Liver (tissue), 9 donors: Measurements from ENCODE around the gene NARF. TPM values are rescaled to one million over a fixed set of nuclear protein-coding genes. Genes with fewer than 3 reads are reported as not detected.

Source experiments
- DNase-seq: peaks from one replicate; pipeline ENCODE4 v3.0.0-alpha.2; 2017; ENCODE audit warnings: low spot score
- H3K27ac ChIP-seq, 2 donors: one replicate each; pipeline ENCODE4 v1.7.0; 2013; ENCODE audit warnings: inconsistent platforms in 2 of 2, low read length in 2 of 2, control low read depth in 1 of 2, low read depth in 1 of 2, mild to moderate bottlenecking in 1 of 2
- H3K27me3 ChIP-seq, 4 donors: one replicate each; pipeline versions ENCODE4 v1.6.1 to v1.7.0; 2013; ENCODE audit warnings: low read length in 3 of 4, inconsistent platforms in 1 of 4, mild to moderate bottlenecking in 1 of 4, moderate library complexity in 1 of 4; ENCODE audit not compliant: control insufficient read depth in 4 of 4, insufficient read depth in 4 of 4
- H3K36me3 ChIP-seq, 4 donors: one replicate each; pipeline versions ENCODE4 v1.6.1 to v1.7.0; 2013; ENCODE audit warnings: low read length in 3 of 4, mild to moderate bottlenecking in 3 of 4, low read depth in 1 of 4, moderate library complexity in 1 of 4; ENCODE audit not compliant: control insufficient read depth in 4 of 4, insufficient read depth in 3 of 4
- H3K4me1 ChIP-seq, 4 donors: one replicate each; pipeline versions ENCODE4 v1.6.1 to v1.7.0; 2013; ENCODE audit warnings: low read length in 3 of 4, mild to moderate bottlenecking in 3 of 4, moderate library complexity in 1 of 4; ENCODE audit not compliant: control insufficient read depth in 4 of 4, insufficient read depth in 4 of 4
- H3K4me3 ChIP-seq, 3 donors: one replicate each; pipeline versions ENCODE4 v1.6.1 to v1.7.0; 2013; ENCODE audit warnings: low read length in 3 of 3, control low read depth in 1 of 3, low read depth in 1 of 3, mild to moderate bottlenecking in 1 of 3
- H3K9ac ChIP-seq, 2 donors: one replicate each; pipeline ENCODE4 v1.7.0; 2013; ENCODE audit warnings: low read length in 2 of 2, mild to moderate bottlenecking in 2 of 2, moderate library complexity in 2 of 2, control low read depth in 1 of 2, low read depth in 1 of 2
- H3K9me3 ChIP-seq, 4 donors: one replicate each; pipeline versions ENCODE4 v1.6.1 to v1.7.0; 2013; ENCODE audit warnings: low read length in 3 of 4; ENCODE audit not compliant: control insufficient read depth in 4 of 4
- EGR1 ChIP-seq, 2 donors: IDR thresholded peaks; 2 replicates each; pipeline ENCODE4 v1.6.1; 2016 to 2018; ENCODE audit warnings: antibody characterized with exemption in 2 of 2, low read depth in 2 of 2
- FOXA1 ChIP-seq: IDR thresholded peaks from 2 replicates; pipeline ENCODE4 v1.6.1; 2016; ENCODE audit warnings: antibody characterized with exemption
- GABPA ChIP-seq, 2 donors: IDR thresholded peaks in 1 of 2; conservative IDR thresholded peaks in 1 of 2; 2 replicates each; pipeline ENCODE4 v1.6.1; 2016; ENCODE audit warnings: antibody characterized with exemption in 2 of 2, mild to moderate bottlenecking in 1 of 2, moderate library complexity in 1 of 2
- HNF4A ChIP-seq, 2 donors: conservative IDR thresholded peaks; 2 replicates each; pipeline ENCODE4 v1.6.1; 2016; ENCODE audit warnings: antibody characterized with exemption in 2 of 2, mild to moderate bottlenecking in 2 of 2
- HNF4G ChIP-seq: IDR thresholded peaks from 2 replicates; pipeline ENCODE4 v1.6.1; 2016; ENCODE audit warnings: antibody characterized with exemption
- JUND ChIP-seq, 2 donors: IDR thresholded peaks; 2 replicates each; pipeline ENCODE4 v1.6.1; 2016; ENCODE audit warnings: antibody characterized with exemption in 2 of 2
- NR2F2 ChIP-seq: IDR thresholded peaks from 2 replicates; pipeline ENCODE4 v1.6.1; 2016; ENCODE audit warnings: antibody characterized with exemption
- RAD21 ChIP-seq, 2 donors: IDR thresholded peaks; 2 replicates each; pipeline ENCODE4 v1.6.1; 2016; ENCODE audit warnings: antibody characterized with exemption in 2 of 2, mild to moderate bottlenecking in 2 of 2
- RXRA ChIP-seq, 2 donors: IDR thresholded peaks; 2 replicates each; pipeline ENCODE4 v1.6.1; 2017 to 2018; ENCODE audit warnings: antibody characterized with exemption in 2 of 2, mild to moderate bottlenecking in 1 of 2
- SP1 ChIP-seq: IDR thresholded peaks from 2 replicates; pipeline ENCODE4 v1.6.1; 2018; ENCODE audit warnings: antibody characterized with exemption, mild to moderate bottlenecking
- TAF1 ChIP-seq: conservative IDR thresholded peaks from 2 replicates; pipeline ENCODE4 v1.6.1; 2016; ENCODE audit warnings: antibody characterized with exemption, mild to moderate bottlenecking
- YY1 ChIP-seq: IDR thresholded peaks from 2 replicates; pipeline ENCODE4 v1.6.1; 2016; ENCODE audit warnings: antibody characterized with exemption, mild to moderate bottlenecking
- WGBS: extraction: QIAGEN DNeasy Blood & Tissue Kit; methylation state at CpG from one replicate; pipeline ENCODE4 v1.1.7; 2013; 5-methylcytosine and 5-hydroxymethylcytosine counted together
- polyA plus RNA-seq, 2 donors: library from polyadenylated mRNA; stranded (reverse) in 1 of 2; unstranded in 1 of 2; fragments of 200-250 nt in 1 of 2; fragments of >200 nt in 1 of 2; fragmentation: Nextera tagmentation in 1 of 2; extraction: Ambion mirVana in 1 of 2; gene quantifications; one replicate each; pipeline versions ENCODE4 v1.2.1 to v1.2.3, GENCODE V29; 2013 to 2015
- total RNA-seq, 2 donors: library from RNA; depleted of rRNA; stranded (reverse); fragments of >200 nt; gene quantifications; one replicate each; pipeline ENCODE4 v1.2.3, GENCODE V29; 2014
- TF ChIP-seq, protein P1 (sequence below): IDR thresholded peaks from 2 replicates; pipeline ENCODE4 v1.6.1; 2016; ENCODE audit warnings: antibody characterized with exemption, mild to moderate bottlenecking
- TF ChIP-seq, protein P2 (sequence below): IDR thresholded peaks from 2 replicates; pipeline ENCODE4 v1.6.1; 2016; ENCODE audit warnings: antibody characterized with exemption
- TF ChIP-seq, protein P3 (sequence below): fragments of 150-350 bp; IDR thresholded peaks from 2 replicates; pipeline ENCODE4 v1.5.1; 2017; ENCODE audit warnings: improper control_type of control experiment, low read depth, low read length; ENCODE audit not compliant: missing input control
- TF ChIP-seq, protein P4 (sequence below): IDR thresholded peaks from 2 replicates; pipeline ENCODE4 v1.6.1; 2016; ENCODE audit warnings: antibody characterized with exemption
- TF ChIP-seq, protein P5 (sequence below): IDR thresholded peaks from 2 replicates; pipeline ENCODE4 v1.6.1; 2016; ENCODE audit warnings: antibody characterized with exemption
- donor health status: healthy.
- donor health status: healthy.
- donor health status: healthy.
- donor health status: healthy.
- donor health status: healthy.

NARF gene
- total and polyA plus RNA-seq, 4 donors: 19.8 to 87.5 (median 26.2) TPM

DNA sequence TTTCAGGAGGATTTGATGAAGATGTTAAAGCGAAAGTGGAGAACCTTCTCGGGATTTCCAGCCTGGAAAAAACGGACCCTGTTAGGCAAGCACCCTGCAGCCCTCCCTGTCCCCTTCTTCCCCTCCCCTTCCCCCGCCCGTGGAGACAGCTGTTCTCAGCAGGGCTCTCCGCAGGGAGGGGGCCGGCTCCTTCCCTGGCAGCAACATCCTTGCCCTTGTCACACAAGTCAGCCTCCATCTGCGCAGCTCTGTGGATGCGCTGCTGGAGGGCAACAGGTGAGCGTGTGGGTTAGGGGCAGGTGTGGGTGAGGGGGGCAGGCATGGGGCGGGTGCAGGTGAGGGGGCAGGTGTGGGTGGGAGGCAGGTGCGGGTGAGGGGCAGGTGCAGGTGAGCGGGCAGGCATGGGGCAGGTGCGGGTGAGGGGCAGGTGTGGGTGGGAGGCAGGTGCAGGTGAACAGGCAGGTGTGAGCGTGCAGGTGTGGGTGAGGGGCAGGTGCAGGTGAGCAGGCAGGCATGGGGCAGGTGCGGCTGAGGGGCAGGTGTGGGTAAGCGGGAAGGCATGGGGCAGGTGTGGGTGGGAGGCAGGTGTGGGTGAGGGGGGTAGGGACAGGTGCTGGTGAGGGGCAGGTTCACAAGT, 17.4 kb upstream of the NARF start:
- no peaks in the 10 kb centered on the region for H3K9me3 ChIP-seq
- no peak overlapping the region for H3K4me3 ChIP-seq
- no peak for DNase-seq
- H3K27me3 ChIP-seq: no peaks in the 10 kb centered on the region
- H3K4me1 ChIP-seq: peaks cover 17 to 45% (median 30%) of the 10 kb centered on the region in 4 donors
- 79% methylated on average over 17 of the region's 17 CpGs for WGBS
- peaks cover 0 to 12% (median 6%) of the 10 kb centered on the region in 4 donors for H3K36me3 ChIP-seq
- H3K27ac ChIP-seq: no peak overlapping the region
- H3K9ac ChIP-seq: no peak overlapping the region
- TF ChIP-seq HNF4A (conservative IDR thresholded peaks at IDR 0.05): no peak
- no peak for TF ChIP-seq NR2F2
- TF ChIP-seq EGR1 (IDR thresholded peaks at IDR 0.05; ENCODE audit: low read depth in 2 of 2): no peak
- TF ChIP-seq, protein P1, sequence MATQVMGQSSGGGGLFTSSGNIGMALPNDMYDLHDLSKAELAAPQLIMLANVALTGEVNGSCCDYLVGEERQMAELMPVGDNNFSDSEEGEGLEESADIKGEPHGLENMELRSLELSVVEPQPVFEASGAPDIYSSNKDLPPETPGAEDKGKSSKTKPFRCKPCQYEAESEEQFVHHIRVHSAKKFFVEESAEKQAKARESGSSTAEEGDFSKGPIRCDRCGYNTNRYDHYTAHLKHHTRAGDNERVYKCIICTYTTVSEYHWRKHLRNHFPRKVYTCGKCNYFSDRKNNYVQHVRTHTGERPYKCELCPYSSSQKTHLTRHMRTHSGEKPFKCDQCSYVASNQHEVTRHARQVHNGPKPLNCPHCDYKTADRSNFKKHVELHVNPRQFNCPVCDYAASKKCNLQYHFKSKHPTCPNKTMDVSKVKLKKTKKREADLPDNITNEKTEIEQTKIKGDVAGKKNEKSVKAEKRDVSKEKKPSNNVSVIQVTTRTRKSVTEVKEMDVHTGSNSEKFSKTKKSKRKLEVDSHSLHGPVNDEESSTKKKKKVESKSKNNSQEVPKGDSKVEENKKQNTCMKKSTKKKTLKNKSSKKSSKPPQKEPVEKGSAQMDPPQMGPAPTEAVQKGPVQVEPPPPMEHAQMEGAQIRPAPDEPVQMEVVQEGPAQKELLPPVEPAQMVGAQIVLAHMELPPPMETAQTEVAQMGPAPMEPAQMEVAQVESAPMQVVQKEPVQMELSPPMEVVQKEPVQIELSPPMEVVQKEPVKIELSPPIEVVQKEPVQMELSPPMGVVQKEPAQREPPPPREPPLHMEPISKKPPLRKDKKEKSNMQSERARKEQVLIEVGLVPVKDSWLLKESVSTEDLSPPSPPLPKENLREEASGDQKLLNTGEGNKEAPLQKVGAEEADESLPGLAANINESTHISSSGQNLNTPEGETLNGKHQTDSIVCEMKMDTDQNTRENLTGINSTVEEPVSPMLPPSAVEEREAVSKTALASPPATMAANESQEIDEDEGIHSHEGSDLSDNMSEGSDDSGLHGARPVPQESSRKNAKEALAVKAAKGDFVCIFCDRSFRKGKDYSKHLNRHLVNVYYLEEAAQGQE: no peak
- TF ChIP-seq YY1: no peak
- TF ChIP-seq RAD21 (IDR thresholded peaks at IDR 0.05): no peak
- TF ChIP-seq HNF4G: no peak
- TF ChIP-seq GABPA (IDR thresholded peaks at IDR 0.05 in 1 of 2, conservative IDR thresholded peaks at IDR 0.05 in 1 of 2): no peak
- no peak for TF ChIP-seq SP1
- no peak for TF ChIP-seq FOXA1
- no peak for TF ChIP-seq RXRA (IDR thresholded peaks at IDR 0.05)
- TF ChIP-seq JUND (IDR thresholded peaks at IDR 0.05): no peak
- TF ChIP-seq, protein P2, sequence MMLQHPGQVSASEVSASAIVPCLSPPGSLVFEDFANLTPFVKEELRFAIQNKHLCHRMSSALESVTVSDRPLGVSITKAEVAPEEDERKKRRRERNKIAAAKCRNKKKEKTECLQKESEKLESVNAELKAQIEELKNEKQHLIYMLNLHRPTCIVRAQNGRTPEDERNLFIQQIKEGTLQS: no peak
- TF ChIP-seq, protein P3, sequence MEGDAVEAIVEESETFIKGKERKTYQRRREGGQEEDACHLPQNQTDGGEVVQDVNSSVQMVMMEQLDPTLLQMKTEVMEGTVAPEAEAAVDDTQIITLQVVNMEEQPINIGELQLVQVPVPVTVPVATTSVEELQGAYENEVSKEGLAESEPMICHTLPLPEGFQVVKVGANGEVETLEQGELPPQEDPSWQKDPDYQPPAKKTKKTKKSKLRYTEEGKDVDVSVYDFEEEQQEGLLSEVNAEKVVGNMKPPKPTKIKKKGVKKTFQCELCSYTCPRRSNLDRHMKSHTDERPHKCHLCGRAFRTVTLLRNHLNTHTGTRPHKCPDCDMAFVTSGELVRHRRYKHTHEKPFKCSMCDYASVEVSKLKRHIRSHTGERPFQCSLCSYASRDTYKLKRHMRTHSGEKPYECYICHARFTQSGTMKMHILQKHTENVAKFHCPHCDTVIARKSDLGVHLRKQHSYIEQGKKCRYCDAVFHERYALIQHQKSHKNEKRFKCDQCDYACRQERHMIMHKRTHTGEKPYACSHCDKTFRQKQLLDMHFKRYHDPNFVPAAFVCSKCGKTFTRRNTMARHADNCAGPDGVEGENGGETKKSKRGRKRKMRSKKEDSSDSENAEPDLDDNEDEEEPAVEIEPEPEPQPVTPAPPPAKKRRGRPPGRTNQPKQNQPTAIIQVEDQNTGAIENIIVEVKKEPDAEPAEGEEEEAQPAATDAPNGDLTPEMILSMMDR: no peak
- TF ChIP-seq, protein P4, sequence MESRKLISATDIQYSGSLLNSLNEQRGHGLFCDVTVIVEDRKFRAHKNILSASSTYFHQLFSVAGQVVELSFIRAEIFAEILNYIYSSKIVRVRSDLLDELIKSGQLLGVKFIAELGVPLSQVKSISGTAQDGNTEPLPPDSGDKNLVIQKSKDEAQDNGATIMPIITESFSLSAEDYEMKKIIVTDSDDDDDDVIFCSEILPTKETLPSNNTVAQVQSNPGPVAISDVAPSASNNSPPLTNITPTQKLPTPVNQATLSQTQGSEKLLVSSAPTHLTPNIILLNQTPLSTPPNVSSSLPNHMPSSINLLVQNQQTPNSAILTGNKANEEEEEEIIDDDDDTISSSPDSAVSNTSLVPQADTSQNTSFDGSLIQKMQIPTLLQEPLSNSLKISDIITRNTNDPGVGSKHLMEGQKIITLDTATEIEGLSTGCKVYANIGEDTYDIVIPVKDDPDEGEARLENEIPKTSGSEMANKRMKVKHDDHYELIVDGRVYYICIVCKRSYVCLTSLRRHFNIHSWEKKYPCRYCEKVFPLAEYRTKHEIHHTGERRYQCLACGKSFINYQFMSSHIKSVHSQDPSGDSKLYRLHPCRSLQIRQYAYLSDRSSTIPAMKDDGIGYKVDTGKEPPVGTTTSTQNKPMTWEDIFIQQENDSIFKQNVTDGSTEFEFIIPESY: no peak
- TF ChIP-seq, protein P5, sequence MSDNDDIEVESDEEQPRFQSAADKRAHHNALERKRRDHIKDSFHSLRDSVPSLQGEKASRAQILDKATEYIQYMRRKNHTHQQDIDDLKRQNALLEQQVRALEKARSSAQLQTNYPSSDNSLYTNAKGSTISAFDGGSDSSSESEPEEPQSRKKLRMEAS: no peak
- TF ChIP-seq TAF1: no peak
